ENCODE results near the gene GSK3B. TPM values are rescaled to one million over a fixed set of nuclear protein-coding genes. Genes with fewer than 3 reads are reported as not detected.

Gene GSK3B
- total RNA-seq, 2 donors from 2014 or later = 26.3 to 44.2 TPM

GRCh38 chr3:119783883-119784282 is 310.4 kb downstream of the GSK3B start:
- Mint-ChIP-seq H3K27ac (no peak overlapping the region), H3K36me3 (no peaks in the 10 kb centered on the region), H3K9me3 (peaks cover 0 to 3% of the 10 kb centered on the region in 2 donors)
- no peak for ATAC-seq
- DNase-seq (ENCODE audit: low spot score in 2 of 2) = no peak

DNA sequence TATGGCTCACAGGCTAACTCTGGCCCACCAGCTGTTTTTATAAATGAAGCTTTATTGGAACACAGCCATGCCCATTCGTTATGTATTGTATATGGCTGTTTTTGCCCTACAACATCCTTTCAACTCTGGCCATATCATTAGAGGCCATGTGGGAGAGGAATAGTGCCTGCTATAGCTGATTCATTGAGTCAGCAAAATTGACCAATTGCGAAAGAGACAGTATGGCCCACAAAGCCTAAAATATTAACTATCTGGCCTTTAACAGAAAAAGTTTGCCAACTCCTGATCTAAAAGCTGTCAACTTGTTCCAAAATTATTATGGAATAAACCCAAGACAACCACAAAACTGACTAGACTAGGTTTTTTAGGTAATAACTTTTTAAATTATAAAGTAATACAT is 311.0 kb downstream of the GSK3B start:
- ATAC-seq = no peak
- no peak for DNase-seq (ENCODE audit: low spot score in 2 of 2)
- H3K9me3 Mint-ChIP-seq = no peaks in the 10 kb centered on the region
- no peak overlapping the region for H3K27ac Mint-ChIP-seq
- H3K36me3 Mint-ChIP-seq = no peaks in the 10 kb centered on the region

GRCh38 chr3:119782460-119782859 is 311.8 kb downstream of the GSK3B start:
- Mint-ChIP-seq H3K9me3 (no peaks in the 10 kb centered on the region), H3K27ac (no peak overlapping the region)
- ATAC-seq = no peak

DNA sequence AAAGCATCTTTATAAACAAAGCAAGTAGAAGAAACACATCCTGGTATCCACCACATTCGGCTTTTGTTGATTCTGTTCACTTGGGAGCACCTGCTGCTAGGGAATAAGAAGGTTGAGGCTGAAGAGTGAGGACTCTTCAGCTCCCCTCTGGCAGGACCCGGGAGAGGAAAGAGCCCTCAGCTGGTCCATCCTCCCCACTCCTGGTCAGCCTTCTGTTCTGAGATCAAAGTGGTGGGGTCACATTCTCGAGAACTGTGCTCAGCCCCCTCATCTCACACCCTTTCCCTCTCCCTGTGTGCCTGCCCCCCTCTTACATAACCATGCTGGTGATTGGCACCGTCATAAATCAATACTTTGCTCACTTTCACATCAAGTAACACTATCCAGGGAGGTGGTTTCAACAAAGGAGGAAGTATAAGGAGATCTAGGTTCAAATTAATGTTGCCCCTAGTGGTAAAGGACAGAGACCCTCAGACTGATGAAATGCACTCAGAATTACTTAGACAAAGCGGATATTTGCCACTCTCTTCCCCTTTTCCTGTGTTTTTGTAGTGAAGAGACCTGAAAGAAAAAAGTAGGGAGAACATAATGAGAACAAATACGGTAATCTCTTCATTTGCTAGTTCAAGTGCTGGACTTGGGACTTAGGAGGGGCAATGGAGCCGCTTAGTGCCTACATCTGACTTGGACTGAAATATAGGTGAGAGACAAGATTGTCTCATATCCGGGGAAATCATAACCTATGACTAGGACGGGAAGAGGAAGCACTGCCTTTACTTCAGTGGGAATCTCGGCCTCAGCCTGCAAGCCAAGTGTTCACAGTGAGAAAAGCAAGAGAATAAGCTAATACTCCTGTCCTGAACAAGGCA is 312.7 kb downstream of the GSK3B start, which contains the start of gene NR1I2:
NR1I2 (plus strand) TSS at position 772 of the 869 bp plus-strand sequence.
- ATAC-seq (no peak), DNase-seq (ENCODE audit: low spot score in 2 of 2) (no peak)
- peaks cover 0 to under 1% of the 10 kb centered on the region in 2 donors for H3K36me3 Mint-ChIP-seq
- peak within 1 kb of the TSS in 1 of 2 donors; percentile 46 for H3K27ac Mint-ChIP-seq
- peaks cover under 1% of the 10 kb centered on the region in 2 donors for H3K9me3 Mint-ChIP-seq

More at GRCh38 chr3:119782460-119782859, 311.8 kb downstream of the GSK3B start:
- no peaks in the 10 kb centered on the region for H3K36me3 Mint-ChIP-seq
- no peak for DNase-seq (ENCODE audit: low spot score in 2 of 2)

- no peak for DNase-seq (ENCODE audit: low spot score in 2 of 2)
- peak overlapping the region in 1 of 2 donors; percentile 10 for H3K27ac Mint-ChIP-seq
These were observed 314.4 kb downstream of the GSK3B start for GRCh38 chr3:119779731-119780383.

GRCh38 chr3:119778811-119779210 is 315.4 kb downstream of the GSK3B start:
- peaks cover 9 to 18% of the 10 kb centered on the region in 2 donors for H3K9me3 Mint-ChIP-seq
- H3K27ac Mint-ChIP-seq = no peak overlapping the region
- H3K36me3 Mint-ChIP-seq = peaks cover 5 to 10% of the 10 kb centered on the region in 2 donors
- DNase-seq (ENCODE audit: low spot score in 2 of 2) (no peak), ATAC-seq (no peak)

More at GRCh38 chr3:119779731-119780383, 314.4 kb downstream of the GSK3B start:
- Mint-ChIP-seq H3K36me3 (peaks cover 5 to 10% of the 10 kb centered on the region in 2 donors), H3K9me3 (peaks cover 9 to 11% of the 10 kb centered on the region in 2 donors)
- no peak for ATAC-seq

- DNase-seq (ENCODE audit: low spot score in 2 of 2) (no peak), ATAC-seq (no peak)
- Mint-ChIP-seq H3K36me3 (peaks cover 5 to 10% of the 10 kb centered on the region in 2 donors), H3K9me3 (peaks cover 9 to 18% of the 10 kb centered on the region in 2 donors), H3K27ac (no peak overlapping the region)
These were observed 316.1 kb downstream of the GSK3B start for GRCh38 chr3:119778176-119778575.

DNA sequence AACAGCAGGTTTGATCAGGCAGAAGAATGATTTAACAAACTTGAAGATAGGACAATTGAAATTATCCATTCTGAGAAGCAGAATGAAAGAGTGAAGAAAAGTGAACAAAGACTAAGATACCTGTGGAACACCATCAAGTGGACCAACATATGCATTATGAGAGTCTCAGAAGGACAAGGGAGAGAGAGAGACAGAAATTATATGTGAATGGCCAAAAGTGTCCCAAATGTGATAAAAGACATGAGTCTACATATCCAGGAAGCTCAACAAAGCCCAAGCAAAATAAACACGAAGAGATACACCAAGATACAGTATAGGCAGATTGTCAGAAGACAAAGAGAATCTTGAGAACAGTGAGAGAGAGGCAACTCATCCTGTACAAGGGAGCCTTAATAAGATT is 317.9 kb downstream of the GSK3B start:
- Mint-ChIP-seq H3K9me3 (peaks cover 9 to 18% of the 10 kb centered on the region in 2 donors), H3K36me3 (peaks cover 5 to 10% of the 10 kb centered on the region in 2 donors), H3K27ac (no peak overlapping the region)
- DNase-seq (ENCODE audit: low spot score in 2 of 2) (no peak), ATAC-seq (no peak)

DNA sequence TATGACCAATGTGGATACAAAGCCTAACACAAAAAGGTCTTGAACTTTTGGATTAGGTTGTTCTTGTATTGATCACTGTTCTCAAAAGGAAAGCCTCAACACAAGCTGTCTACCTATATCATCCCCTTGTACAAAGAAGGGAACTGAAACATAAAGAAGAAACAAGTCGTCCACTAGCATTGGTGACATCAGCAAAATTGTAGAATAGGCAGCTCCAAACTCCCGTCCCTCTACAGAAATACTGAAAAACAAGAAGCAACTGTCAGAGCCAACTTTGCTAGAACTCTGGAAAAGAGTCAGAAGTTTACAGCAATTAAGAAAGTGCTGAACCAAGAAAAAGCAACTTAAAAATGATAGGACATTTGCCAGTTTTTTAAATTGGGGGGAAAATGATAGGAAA is 319.8 kb downstream of the GSK3B start:
- Mint-ChIP-seq H3K36me3 (peaks cover 5 to 10% of the 10 kb centered on the region in 2 donors), H3K9me3 (peaks cover 9 to 18% of the 10 kb centered on the region in 2 donors), H3K27ac (no peak overlapping the region)
- DNase-seq (ENCODE audit: low spot score in 2 of 2) (no peak), ATAC-seq (no peak)

Other genes with a start within 250 kb of the GSK3B start
- gene GPR156, start 190.8 kb upstream of the GSK3B start, total RNA-seq = not detected

All from activated naive CD4-positive, alpha-beta T cell treated with anti-CD3 and anti-CD28 coated beads, Interleukin-2, amount 50 U/mL, for 72 hours (primary cell).